ENCODE data around the gene IPCEF1.

DNA sequence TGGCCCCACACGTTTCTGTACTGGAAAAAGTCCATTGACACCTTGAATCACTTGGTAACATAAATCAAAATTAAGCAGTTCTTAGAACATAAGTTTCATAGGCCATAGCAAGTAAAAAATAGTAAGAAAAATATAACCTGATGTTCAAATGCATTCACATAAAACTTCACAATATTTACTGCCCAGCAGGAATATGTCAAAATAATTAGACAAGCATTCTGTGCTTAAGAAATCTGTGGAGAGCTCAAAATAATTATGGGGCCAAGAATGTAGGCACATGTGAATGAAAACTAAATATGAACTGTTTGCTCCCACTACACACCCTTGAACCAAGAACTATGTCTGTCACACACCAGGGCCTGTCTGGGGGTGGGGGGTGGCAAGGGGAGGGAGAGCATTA lies 70.8 kb downstream of the IPCEF1 start:
- TF ChIP-seq POLR2AphosphoS5 (IDR thresholded peaks at IDR 0.05; ENCODE audit: low read depth, low read length) (no peak), TAF1 (IDR thresholded peaks at IDR 0.05; ENCODE audit: borderline replicate concordance, low read depth, low read length) (no peak)
